PFSK-1 (cell line): ENCODE results near the gene LAMP1.

Source experiments
- REST ChIP-seq, 2 experiments: IDR thresholded peaks; 2 replicates each; pipeline versions ENCODE4 v1.6.1 to v1.8.0; 2011 to 2012; ENCODE audit warnings: low read depth in 2 of 2, low read length in 2 of 2, control low read depth in 1 of 2, inconsistent platforms in 1 of 2, mild to moderate bottlenecking in 1 of 2, moderate library complexity in 1 of 2; ENCODE audit not compliant: insufficient read depth in 1 of 2
- SIN3A ChIP-seq: IDR thresholded peaks from 2 replicates; pipeline ENCODE4 v1.6.1; 2012; ENCODE audit warnings: mild to moderate bottlenecking, low read length, moderate library complexity, borderline replicate concordance; ENCODE audit not compliant: insufficient read depth

- TF ChIP-seq REST (IDR thresholded peaks at IDR 0.05; ENCODE audit: insufficient read depth in 1 of 2, low read depth in 2 of 2, low read length in 2 of 2) (no peak), SIN3A (no peak)
Observed at GRCh38 chr13:113273321-113273720, 23.7 kb upstream of the LAMP1 start.
